Limb (tissue), 2 donors: Measurements from ENCODE around the gene OVOL3.
"Not testable (repeated sequence)": the region's sequence is repeated elsewhere in the genome, so short reads cannot be mapped to it uniquely, and the experiment has no call there.

ENCODE experiments used
- DNase-seq, 2 donors: peaks; one replicate each; pipeline ENCODE4 v3.0.0-alpha.2; 2016; ENCODE audit errors: extremely low spot score in 2 of 2

The OVOL3 gene

DNA sequence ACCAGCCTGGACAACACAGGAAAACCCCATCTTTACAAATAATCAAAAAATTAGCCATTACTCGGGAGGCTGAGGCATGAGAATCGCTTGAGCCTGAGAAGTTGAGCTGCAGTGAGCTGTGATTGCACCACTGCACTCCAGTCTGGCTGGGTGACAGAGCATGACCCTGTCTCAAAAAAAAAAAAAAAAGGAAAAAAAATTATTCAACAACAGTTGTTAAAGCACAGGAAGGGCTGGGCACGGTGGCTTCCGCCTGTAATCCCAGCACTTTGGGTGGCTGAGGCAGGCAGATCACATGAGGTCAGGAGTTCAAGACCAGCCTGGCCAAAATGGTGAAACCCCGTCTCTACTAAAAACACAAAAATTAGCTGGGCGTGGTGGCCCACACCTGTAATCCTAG, 20.3 kb downstream of the OVOL3 start:
- not testable (repeated sequence) for DNase-seq

GRCh38 chr19:36134867-36135266, 23.9 kb downstream of the OVOL3 start:
- DNase-seq = not testable (repeated sequence)

GRCh38 chr19:36136964-36137686, 26.2 kb downstream of the OVOL3 start:
- DNase-seq = no peak

- no peak for DNase-seq
Observed at GRCh38 chr19:36139120-36139472, 28.2 kb downstream of the OVOL3 start.

GRCh38 chr19:36139473-36140303, 28.7 kb downstream of the OVOL3 start, which contains the start of gene CAPNS1:
CAPNS1 (plus strand) TSS chr19:36140066; CDS start chr19:36141012, 946 bp downstream.
- peak; percentile 97 to 98 for DNase-seq

- DNase-seq = peak in 1 of 2 donors; percentile 56
Observed at GRCh38 chr19:36140304-36141038, 29.5 kb downstream of the OVOL3 start.

DNA sequence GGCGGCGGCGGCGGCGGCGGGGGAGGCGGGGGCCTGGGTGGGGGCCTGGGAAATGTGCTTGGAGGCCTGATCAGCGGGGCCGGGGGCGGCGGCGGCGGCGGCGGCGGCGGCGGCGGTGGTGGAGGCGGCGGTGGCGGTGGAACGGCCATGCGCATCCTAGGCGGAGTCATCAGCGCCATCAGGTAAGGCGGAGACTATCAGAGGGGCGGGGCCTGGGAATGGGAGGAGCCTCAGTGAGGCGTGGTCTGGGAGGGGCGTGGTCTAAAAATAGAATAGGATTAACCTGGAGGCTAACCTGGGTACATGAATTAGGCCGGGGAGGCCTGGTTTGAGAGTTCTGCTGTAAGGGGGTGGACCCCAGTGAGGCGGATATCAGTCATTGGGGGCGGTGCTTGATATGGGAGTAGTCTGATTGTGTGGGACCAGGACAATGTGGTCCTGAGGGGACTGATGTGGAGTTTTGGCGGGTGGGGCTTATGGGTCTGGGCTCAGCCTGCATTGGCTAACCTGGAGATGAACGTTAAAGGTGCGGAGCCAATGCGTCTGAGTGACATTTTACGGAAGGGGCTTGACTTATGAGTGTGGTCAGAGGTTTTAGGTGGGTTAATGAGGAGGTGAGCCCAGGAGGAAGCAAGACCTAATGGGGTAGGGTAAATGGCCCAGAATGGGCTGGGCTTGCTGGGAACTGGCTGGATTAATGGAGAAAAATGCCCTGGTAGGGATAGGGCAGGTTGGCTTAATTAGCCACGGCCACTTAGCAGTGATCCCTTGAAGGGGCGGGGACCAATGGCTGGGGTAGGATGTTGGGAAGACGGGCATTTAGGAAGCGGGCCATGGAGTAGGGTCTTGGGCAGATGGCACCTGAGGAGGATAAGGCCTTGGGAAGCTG, 30.3 kb downstream of the OVOL3 start:
- DNase-seq = peak; percentile 61 to 91

DNA sequence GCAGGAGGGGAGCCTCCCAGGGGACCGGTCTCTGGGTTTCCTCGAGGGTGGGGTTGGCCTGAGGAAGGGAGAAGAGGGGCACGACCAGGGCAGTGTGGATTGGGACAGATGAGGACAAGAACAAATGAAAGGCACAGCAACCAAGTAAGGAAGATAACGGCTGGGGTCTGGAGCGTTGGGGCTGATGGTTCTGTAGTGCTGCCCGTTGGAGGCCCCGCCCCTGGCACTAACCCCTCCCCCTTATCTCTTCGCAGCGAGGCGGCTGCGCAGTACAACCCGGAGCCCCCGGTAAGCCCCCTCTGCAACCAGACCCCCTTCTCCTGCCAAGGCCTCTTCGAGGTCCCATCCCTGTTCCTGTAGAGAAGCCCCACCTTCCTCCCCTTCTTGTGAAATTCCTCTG, 31.1 kb downstream of the OVOL3 start:
- no peak for DNase-seq

DNA sequence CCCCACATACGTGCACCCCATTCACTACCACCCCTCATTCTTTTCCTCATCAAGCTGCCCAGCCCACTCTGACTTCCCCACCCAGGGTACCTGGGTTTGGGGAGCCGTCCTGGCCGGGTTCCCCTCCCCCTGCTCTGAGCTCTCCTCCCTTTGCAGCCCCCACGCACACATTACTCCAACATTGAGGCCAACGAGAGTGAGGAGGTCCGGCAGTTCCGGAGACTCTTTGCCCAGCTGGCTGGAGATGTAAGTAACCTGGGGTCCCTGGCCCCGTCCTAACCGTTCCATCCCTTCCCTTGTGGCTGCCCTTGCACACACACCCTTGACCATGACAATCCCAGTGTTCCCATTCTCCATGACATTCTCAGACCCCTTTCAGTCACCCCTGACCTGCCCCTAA, 31.6 kb downstream of the OVOL3 start:
- no peak for DNase-seq

DNA sequence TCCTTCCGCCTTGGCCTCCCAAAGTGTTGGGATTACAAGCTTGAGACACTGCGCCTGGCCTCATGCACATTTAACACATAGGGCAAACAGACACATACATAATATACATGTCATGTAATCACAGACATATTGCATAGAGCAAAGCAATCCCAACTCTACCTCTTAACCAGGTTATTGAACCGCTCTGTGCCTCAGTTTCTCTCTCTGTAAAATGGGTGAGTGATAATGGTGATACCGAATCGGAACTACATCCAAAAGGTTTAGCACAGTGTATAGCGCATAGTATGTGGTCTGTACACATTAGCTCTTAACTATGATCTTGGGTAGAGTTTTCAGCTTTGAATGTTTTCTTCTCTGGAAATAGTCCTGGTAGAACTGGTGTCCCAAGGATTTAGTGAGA, 33.7 kb downstream of the OVOL3 start:
- no peak for DNase-seq

DNA sequence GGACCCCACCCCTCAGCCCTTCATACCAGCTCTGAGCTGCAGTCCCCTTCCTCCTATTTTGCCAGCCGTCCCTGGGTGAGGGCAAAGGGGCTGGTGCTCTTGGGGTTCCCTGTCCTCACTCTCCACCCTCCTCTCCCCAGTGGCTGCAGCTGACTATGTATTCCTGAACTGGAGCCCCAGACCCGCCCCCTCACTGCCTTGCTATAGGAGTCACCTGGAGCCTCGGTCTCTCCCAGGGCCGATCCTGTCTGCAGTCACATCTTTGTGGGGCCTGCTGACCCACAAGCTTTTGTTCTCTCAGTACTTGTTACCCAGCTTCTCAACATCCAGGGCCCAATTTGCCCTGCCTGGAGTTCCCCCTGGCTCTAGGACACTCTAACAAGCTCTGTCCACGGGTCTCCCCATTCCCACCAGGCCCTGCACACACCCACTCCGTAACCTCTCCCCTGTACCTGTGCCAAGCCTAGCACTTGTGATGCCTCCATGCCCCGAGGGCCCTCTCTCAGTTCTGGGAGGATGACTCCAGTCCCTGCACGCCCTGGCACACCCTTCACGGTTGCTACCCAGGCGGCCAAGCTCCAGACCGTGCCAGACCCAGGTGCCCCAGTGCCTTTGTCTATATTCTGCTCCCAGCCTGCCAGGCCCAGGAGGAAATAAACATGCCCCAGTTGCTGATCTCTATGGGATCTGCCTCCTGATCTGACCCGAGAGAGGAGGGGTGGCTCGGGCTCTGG, 38.9 kb downstream of the OVOL3 start:
- DNase-seq = no peak

DNA sequence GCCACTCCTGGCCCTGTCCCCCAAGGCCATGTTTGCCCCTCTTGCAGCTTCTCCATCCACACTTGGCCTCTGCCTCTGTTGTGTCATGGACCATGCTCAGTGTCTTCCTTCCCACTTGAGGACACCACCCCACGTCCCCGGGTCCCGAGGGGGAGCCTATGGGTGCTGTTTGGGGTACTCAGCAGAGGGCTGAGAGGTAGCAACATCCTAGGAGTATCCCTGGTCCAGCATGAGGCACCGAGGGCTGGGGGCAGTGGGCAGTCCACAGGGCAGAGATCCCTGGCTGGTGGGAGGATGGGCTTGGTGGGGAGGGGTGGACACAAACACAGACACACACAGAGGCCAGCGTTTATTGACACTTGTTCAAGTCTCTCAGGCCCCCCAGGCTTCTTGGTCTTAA, 39.6 kb downstream of the OVOL3 start:
- DNase-seq = no peak

- DNase-seq = peak; percentile 47 to 66
Observed at GRCh38 chr19:36151144-36152018, 40.4 kb downstream of the OVOL3 start.

GRCh38 chr19:36152019-36152351, 41.0 kb downstream of the OVOL3 start:
- no peak for DNase-seq

GRCh38 chr19:36152352-36153091, 41.6 kb downstream of the OVOL3 start, which contains the start of gene COX7A1:
COX7A1 (minus strand) TSS chr19:36152447; CDS start chr19:36152407, 40 bp downstream.
- DNase-seq = peak; percentile 49 to 72

GRCh38 chr19:36153126-36153525, 42.2 kb downstream of the OVOL3 start:
- no peak for DNase-seq

DNA sequence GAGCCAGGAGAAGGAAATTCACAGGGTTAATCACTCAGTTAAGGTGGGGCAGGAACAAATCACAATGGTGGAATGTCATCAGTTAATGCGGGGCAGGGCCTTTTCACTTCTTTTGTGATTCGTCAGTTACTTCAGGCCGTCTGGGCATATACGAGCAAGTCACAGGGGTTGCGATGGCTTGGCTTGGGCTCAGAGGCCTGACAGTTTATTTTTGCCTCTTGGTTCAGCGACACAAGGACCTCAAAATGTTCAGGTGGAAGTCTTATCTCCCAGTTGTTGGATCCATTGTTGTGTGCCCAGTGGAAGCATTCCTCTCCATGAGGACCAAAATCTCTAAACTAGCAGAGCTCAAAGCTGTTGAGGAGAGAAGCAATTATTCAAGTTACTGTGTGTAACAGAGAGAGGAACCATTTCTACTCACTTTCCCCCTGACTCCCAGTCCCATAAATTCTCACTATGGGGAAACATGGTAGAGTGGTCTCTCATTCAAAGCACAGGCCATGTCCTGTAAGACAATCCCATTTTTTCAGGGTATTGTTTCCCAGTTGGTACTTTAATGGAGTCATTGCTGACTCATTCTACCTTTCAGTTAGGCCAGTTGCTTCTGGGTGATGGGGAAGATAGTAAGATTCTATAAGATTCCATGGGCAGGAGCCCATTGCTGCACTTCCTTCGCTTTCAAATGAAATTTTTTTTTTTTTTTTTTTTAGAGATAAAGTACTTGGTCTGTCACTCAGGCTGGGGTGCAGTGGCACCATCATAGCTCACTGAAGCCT, 50.1 kb downstream of the OVOL3 start:
- DNase-seq = no peak
